Measurements from ENCODE around the gene SLC6A12.

The SLC6A12 gene

DNA sequence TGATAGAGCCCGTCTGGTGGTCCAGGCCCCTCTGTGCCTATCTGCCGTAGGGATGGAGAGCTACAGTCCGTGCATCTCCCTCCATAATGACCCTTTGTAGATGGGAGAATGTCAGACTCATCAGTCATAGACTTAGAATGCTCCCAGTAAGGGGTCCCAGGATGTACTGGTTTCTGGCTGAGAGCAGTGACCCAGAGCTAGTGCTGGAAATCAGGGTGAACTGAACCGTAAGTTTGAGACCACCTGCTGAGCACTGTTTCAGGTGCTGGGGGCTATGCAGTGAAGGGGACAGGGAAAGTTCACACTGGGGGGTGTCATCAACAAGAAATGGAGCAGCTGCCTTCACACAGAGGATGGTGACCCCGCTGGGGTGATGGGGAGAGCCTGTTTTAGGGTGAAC is 34.1 kb downstream of the SLC6A12 start:
- CTCF ChIA-PET, result interaction anchor here (1.0 kb wide), 1 partner anchor 9 kb away, joined by 3 read pairs; no protein-coding TSS in a partner anchor
- TF ChIP-seq CTCF (IDR thresholded peaks at IDR 0.05; ENCODE audit: control extremely low read depth, extremely low read depth, low read depth, missing control alignments), result no peak
- POLR2A ChIA-PET, result no interaction called here
- DNase-seq (ENCODE audit: extremely low spot score), result no peak

GRCh38 chr12:179131-179884 is 34.6 kb downstream of the SLC6A12 start:
- no peak for TF ChIP-seq CTCF (IDR thresholded peaks at IDR 0.05; ENCODE audit: control extremely low read depth, extremely low read depth, low read depth, missing control alignments)
- ChIA-PET POLR2A (no interaction called here), CTCF (no interaction called here)
- DNase-seq (ENCODE audit: extremely low spot score), result no peak

DNA sequence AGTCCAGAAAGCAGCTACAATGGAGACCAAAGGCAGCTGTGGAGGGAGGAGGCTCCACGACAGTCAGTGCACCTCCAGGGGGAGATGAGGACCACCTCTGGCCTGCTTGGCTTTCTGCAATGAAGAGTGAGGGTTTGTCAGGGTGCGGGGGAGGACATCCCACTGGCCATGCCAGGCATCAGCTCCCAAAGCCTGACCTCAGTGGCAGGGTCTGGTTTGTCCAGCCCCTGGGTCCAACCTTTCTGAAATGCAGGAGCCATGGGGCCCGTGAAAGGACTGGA is 35.2 kb downstream of the SLC6A12 start:
- ChIA-PET CTCF (no interaction called here), POLR2A (no interaction called here)
- DNase-seq (ENCODE audit: extremely low spot score), result no peak
- TF ChIP-seq CTCF (IDR thresholded peaks at IDR 0.05; ENCODE audit: control extremely low read depth, extremely low read depth, low read depth, missing control alignments), result no peak

DNA sequence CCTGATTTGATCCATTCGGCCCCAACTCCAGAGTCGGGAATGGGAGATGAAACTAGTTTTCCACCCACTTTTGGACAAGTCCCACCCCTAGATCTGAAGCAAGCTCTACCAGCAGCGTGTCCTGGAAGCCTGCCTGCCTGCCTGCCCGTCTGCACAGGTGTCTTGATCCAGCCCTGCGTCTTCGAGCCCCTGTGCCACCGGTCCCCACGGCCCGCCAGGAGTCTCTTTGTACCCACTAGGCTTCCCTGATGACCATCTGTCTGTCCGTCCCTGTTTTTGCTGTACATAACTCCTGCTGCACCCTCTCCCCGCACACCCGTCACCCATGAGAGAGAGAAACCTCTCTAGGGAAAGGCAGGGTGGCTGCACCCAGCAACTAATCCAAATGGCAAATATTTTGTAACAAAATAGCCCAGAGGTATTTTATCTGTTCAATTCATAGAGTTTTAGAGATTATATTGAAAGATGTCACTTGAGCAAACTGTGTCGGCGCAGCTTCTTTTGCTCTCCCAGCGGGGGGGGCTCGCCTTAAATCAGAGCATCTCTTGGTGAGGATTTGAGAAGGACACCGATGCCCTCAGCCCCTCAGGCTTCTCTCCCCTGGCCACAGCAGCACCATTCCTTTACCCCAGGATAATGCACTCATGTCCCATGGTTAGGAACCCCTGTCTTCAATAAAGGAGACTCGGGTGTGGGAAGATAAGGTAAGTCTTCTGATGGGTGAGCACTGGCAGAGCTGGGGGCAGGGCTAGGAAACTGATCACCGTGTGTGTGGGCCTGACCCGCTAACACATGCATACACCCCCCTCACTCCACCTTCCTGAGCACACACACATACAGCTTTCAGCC is 35.8 kb downstream of the SLC6A12 start:
- TF ChIP-seq CTCF (IDR thresholded peaks at IDR 0.05; ENCODE audit: control extremely low read depth, extremely low read depth, low read depth, missing control alignments), result no peak
- no peak for DNase-seq (ENCODE audit: extremely low spot score)
- ChIA-PET CTCF (no interaction called here), POLR2A (no interaction called here)

- no peak for DNase-seq (ENCODE audit: extremely low spot score)
- ChIA-PET POLR2A (interaction anchor here (1.0 kb wide), 1 partner anchor 18 kb away, joined by 4 read pairs; no protein-coding TSS in a partner anchor), CTCF (no interaction called here)
- no peak for TF ChIP-seq CTCF (IDR thresholded peaks at IDR 0.05; ENCODE audit: control extremely low read depth, extremely low read depth, low read depth, missing control alignments)
Measured at GRCh38 chr12:177336-177979, 36.5 kb downstream of the SLC6A12 start.

DNA sequence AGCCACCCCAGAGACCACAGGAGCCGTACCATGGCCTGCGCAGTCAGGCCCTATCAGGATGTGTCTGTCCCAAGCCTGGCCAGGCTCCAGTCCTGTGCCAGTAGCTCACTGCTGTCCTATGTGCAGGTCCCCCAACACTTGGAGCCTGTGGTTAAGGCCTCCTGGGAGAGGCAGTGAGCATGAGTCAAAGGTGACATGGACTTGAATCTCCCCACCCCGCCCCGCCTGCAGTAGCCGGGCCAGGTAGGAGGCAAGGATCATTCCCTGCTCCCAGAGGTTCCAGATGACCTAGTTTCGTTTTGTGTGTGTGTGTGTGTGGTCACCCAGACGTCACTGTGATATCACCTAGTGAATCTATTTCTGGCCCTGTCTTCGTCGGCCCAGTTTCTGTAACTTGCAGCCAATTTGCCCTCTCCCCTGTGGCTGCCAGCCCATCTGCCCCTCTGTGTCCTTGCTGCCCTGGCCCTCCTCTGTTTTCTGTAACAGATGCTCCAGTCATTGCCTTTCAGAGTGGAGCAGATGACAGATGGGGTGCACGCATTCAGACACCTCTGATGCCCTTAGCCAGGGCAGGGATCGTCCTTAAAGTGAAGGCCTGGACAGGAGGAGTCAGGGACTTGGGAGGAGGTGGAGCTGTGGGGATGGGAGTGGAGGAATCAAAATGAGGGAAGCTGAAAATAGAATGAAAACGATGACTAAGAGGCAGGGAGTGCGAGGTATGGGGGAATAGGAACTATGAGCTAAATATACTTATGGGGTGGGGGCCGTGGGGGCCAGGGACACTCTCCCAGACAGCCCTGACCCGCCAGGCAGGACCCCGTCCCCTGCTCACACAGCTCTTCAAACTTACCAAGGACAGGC is 37.4 kb downstream of the SLC6A12 start:
- ChIA-PET CTCF (no interaction called here), POLR2A (interaction anchor here (1.0 kb wide), 1 partner anchor 17 kb away, joined by 4 read pairs; no protein-coding TSS in a partner anchor)
- DNase-seq (ENCODE audit: extremely low spot score), result no peak
- no peak for TF ChIP-seq CTCF (IDR thresholded peaks at IDR 0.05; ENCODE audit: control extremely low read depth, extremely low read depth, low read depth, missing control alignments)
